Epithelial cell of esophagus (primary cell): ENCODE data around the gene SLC2A5.

Experiments used
- DNase-seq: peaks from one replicate; pipeline ENCODE4 v3.0.0; 2010; ENCODE audit warnings: low read depth
- H3K4me3 ChIP-seq: 2 replicates; pipeline ENCODE4 v1.5.1; 2011; ENCODE audit warnings: mild to moderate bottlenecking, low read length, control low read depth
- TF ChIP-seq, protein P1 (sequence below): IDR thresholded peaks from 2 replicates; pipeline ENCODE4 v1.5.1; 2011; ENCODE audit warnings: low read depth, mild to moderate bottlenecking, low read length, control low read depth, inconsistent platforms; ENCODE audit not compliant: insufficient read depth; ENCODE audit errors: missing control alignments

SLC2A5 gene

DNA sequence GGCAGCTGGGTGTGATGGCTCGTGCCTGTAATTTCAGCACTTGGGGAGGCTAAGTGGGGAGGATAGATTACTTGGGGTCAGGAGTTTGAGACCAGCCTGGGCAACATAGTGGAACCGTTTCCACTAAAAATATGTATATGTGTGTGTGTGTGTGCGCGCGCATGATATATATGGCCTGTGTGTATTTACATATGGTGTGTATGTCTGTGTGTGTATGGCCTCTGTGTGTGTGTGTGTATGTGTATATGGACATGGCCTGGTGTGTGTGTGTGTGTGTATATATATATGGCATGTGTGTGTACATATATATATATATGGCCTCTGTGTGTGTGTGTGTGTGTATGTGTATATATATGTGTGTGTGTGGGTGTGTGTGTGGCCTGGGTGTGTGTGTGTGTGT is 27.2 kb downstream of the SLC2A5 start:
- no peak for DNase-seq
- H3K4me3 ChIP-seq: no peak overlapping the region
- TF ChIP-seq, protein P1, sequence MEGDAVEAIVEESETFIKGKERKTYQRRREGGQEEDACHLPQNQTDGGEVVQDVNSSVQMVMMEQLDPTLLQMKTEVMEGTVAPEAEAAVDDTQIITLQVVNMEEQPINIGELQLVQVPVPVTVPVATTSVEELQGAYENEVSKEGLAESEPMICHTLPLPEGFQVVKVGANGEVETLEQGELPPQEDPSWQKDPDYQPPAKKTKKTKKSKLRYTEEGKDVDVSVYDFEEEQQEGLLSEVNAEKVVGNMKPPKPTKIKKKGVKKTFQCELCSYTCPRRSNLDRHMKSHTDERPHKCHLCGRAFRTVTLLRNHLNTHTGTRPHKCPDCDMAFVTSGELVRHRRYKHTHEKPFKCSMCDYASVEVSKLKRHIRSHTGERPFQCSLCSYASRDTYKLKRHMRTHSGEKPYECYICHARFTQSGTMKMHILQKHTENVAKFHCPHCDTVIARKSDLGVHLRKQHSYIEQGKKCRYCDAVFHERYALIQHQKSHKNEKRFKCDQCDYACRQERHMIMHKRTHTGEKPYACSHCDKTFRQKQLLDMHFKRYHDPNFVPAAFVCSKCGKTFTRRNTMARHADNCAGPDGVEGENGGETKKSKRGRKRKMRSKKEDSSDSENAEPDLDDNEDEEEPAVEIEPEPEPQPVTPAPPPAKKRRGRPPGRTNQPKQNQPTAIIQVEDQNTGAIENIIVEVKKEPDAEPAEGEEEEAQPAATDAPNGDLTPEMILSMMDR: no peak

DNA sequence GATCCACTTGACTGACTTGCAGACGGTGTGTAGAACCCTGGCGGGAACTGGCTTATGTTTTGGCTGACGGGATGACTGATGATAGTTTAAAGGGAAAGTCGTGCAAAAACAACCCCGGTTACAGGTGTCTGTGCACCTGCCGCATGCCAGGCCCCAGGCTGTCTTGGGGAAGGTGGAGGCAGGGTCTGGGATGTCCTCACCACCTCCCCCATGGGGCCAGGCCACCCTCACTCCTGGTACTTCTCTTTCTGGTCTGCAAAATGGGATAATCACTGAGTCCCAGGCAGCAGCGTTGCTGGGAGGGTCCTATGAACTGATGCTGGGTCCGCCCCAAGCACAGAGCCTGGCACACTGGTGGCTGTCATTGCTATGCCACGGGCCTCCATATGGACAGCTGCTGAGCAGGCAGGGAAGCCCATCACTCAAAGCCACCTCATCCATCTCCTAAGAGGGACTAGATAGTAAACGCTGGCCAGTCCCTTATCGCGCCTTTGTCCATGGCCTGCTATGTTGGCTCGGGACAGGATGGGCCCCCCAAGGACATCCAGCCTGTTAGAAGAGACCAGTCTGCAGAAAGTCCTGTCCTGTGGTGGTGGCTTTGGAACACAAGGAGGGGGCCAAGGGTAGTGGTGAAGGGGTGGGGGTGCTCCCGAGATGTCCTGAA is 28.2 kb downstream of the SLC2A5 start:
- DNase-seq: no peak
- TF ChIP-seq, protein P1: no peak
- H3K4me3 ChIP-seq: no peak overlapping the region

DNA sequence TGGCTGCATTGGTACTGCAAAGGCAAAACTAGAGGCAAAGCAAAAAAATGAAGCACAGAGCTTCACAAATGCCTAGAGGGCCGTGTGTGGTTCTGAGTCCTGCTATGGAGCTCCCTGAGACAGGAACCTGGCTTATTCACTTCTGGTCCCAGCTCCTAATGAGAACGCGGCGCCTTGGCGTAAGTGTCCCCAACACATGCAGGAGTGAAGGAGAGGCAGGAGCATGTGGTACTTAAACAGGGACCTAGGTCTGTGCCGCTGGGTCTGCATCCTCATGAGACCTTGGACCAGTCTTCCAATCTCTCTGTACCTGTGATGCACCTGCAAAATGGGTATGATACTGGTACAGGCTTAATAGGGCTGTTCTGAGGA is 28.8 kb downstream of the SLC2A5 start:
- H3K4me3 ChIP-seq: no peak overlapping the region
- TF ChIP-seq, protein P1: no peak
- no peak for DNase-seq

DNA sequence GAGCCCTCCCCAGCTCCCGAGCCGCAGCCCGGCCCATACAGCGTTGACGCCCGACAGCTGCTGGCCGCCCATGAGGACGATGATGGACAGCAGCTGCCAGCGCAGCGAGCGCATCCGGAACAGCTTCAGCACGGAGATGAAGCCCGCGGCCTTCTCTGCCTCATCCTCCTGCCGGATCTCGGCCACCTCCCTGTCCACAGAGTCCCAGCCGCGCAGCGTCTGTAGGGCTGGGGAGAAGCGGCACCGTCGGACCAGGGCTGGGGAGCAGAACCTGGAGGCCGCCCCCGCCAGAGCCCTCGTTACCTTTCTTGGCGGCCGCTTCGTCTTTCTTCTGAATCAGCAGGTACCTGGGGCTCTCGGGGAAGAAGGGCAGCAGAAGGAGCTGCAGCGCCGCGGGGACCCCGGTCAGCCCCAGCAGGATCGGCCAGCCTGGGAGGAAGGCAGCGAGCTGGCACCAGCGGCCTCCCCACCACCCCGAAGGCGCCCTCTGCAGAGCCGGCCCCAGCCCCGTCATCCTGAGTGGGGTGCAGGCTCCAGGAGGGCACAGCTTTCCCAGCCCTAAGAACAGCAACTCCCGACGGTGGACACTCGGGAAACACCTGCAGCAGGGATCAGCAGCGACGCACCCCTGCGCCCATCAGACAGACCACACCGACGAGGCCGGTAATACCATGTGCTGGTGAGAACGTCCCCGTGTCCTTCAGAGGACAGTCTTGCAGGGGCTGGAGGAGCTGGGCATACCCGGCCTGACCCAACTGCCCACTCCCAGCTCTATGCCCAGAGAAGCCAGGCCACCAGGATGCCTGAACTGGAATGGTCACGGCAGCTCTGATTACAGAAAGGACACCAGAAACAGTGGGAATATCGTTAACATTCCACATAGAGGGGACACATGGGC is 29.4 kb downstream of the SLC2A5 start:
- no peak overlapping the region for H3K4me3 ChIP-seq
- DNase-seq: no peak
- TF ChIP-seq, protein P1: no peak

DNA sequence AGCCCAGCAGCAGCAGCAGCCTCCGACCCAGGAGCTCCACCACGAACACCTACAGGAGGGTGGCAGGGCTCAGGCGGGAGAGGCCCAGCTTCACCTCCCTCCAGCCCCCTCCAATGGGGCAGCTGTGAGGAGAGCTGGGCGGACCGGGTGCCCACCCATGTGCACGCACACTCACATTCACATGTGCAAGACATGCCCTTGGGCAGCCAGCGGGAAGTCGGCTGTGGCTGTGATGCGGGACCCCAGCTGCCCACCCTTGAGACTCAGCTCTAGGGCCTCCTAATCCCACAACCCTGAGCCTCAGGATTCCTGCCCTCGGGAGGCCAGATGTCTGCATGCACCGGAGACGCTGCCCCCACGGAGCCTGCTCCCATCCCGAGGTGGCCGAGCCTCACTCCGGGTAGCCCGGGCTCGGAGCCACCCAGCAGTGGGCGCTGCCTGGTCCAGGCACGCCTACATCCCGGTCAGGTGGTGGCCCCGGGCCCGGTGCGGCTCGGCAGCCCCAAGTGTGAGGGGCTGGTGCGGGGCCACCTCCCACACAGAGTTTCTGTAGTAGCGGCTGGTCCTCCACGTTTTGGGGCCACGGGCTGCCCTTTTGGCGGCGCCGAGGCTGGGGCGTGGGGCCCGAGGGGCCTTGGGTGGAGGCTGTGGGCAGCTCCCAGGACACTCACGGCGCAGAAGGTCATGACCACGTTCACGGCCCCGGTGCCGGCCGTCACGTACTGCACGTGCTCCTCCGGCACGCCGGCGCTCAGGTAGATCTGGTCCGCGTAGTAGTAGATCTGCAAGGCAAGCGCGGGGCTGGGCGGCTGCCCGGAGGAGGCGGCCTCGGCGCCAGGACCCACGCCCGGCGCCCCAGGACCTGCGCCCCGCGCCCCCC is 30.3 kb downstream of the SLC2A5 start:
- DNase-seq: no peak
- TF ChIP-seq, protein P1: no peak
- H3K4me3 ChIP-seq: no peak overlapping the region

DNA sequence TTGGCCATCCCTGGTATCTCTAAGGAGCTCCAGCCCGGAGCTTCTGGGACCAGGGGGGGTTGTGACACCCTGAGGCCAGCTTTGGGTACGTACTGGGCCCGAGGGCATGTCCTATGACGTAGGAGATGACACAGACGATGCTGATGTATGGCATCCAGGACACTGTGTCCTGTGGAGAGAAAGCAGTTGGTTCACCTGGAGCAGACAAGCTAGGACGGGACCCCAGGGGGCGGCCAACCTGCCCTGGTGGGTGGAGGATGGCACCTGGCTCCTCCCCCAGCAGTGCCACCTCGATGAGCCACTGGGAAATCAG is 31.1 kb downstream of the SLC2A5 start:
- no peak for DNase-seq
- no peak overlapping the region for H3K4me3 ChIP-seq
- TF ChIP-seq, protein P1: no peak
